Stromal cell of bone marrow (primary cell): ENCODE data around the gene YBX3.
A peak's percentile ranks its signal among the peaks of the same experiment; 100 is the strongest.
"Not testable (repeated sequence)": the region's sequence is repeated elsewhere in the genome, so short reads cannot be mapped to it uniquely, and the experiment has no call there.

Source experiments
- DNase-seq: peaks from one replicate; pipeline ENCODE4 v3.0.0-alpha.2; 2012; ENCODE audit warnings: low read depth

YBX3 gene

GRCh38 chr12:10722905-10723746, at the start of gene YBX3:
YBX3 (minus strand) TSS chr12:10723323; CDS start chr12:10723111, 212 bp downstream.
- peak; percentile 76 for DNase-seq

- DNase-seq: no peak
These were observed 48.1 kb upstream of the YBX3 start for GRCh38 chr12:10771132-10771733.

- no peak for DNase-seq
These were observed 36.5 kb upstream of the YBX3 start for GRCh38 chr12:10759657-10760056.

GRCh38 chr12:10756194-10756593, 33.1 kb upstream of the YBX3 start:
- no peak for DNase-seq

GRCh38 chr12:10753059-10753458, 29.9 kb upstream of the YBX3 start:
- DNase-seq: no peak

- no peak for DNase-seq
These were observed 27.2 kb upstream of the YBX3 start for GRCh38 chr12:10750385-10750727.

- peak; percentile 94 for DNase-seq
These were observed 26.7 kb upstream of the YBX3 start for GRCh38 chr12:10749700-10750384.

GRCh38 chr12:10747730-10748129, 24.6 kb upstream of the YBX3 start:
- no peak for DNase-seq

- not testable (repeated sequence) for DNase-seq
These were observed 20.3 kb upstream of the YBX3 start for GRCh38 chr12:10743420-10743819.

- no peak for DNase-seq
These were observed 18.7 kb upstream of the YBX3 start for GRCh38 chr12:10741845-10742244.

GRCh38 chr12:10740182-10740581, 17.1 kb upstream of the YBX3 start:
- no peak for DNase-seq

- DNase-seq: no peak
These were observed 16.3 kb upstream of the YBX3 start for GRCh38 chr12:10739157-10740118.

GRCh38 chr12:10737249-10737648, 14.1 kb upstream of the YBX3 start:
- DNase-seq: no peak

GRCh38 chr12:10736463-10736862, 13.3 kb upstream of the YBX3 start:
- no peak for DNase-seq

- DNase-seq: no peak
These were observed 12.3 kb upstream of the YBX3 start for GRCh38 chr12:10735428-10735827.

- no peak for DNase-seq
These were observed 9.4 kb upstream of the YBX3 start for GRCh38 chr12:10732549-10732948.

- no peak for DNase-seq
These were observed 8.9 kb upstream of the YBX3 start for GRCh38 chr12:10732066-10732465.

- DNase-seq: no peak
These were observed 7.4 kb upstream of the YBX3 start for GRCh38 chr12:10730559-10730958.

GRCh38 chr12:10728091-10728490, 5.0 kb upstream of the YBX3 start:
- DNase-seq: no peak

- DNase-seq: no peak
These were observed 3.8 kb upstream of the YBX3 start for GRCh38 chr12:10726945-10727344.

- DNase-seq: no peak
These were observed 1.9 kb upstream of the YBX3 start for GRCh38 chr12:10725003-10725402.

GRCh38 chr12:10722502-10722904, 620 bp downstream of the YBX3 start:
- DNase-seq: peak; percentile 42
